ENCODE results near the gene SND1. TPM values are rescaled to one million over a fixed set of nuclear protein-coding genes. Genes with fewer than 3 reads are reported as not detected.

The SND1 gene
- total and polyA plus RNA-seq, 10 of the 15 experiments (the other 5 are each of a cell fraction or from before 2014, with no cell fraction given): 52.4 to 270 (median 146) TPM

- TF ChIP-seq EP300 (IDR thresholded peaks at IDR 0.05; ENCODE audit: borderline replicate concordance in 1 of 2, control insufficient read depth in 1 of 2, low read depth in 2 of 2, low read length in 2 of 2): no peak
- no peak for TF ChIP-seq BCL11A (IDR thresholded peaks at IDR 0.05; ENCODE audit: low read depth, low read length)
- TF ChIP-seq CREM (IDR thresholded peaks at IDR 0.05; ENCODE audit: low read depth): no peak
- TF ChIP-seq ZNF217 (IDR thresholded peaks at IDR 0.05): no peak
- no peak for TF ChIP-seq SIX5 (IDR thresholded peaks at IDR 0.05; ENCODE audit: low read depth, low read length, severe bottlenecking)
- TF ChIP-seq ZSCAN29 (IDR thresholded peaks at IDR 0.05): no peak
- no peak for TF ChIP-seq MEF2B (IDR thresholded peaks at IDR 0.05; ENCODE audit: partially characterized antibody, poor library complexity, severe bottlenecking)
These were observed 210.5 kb downstream of the SND1 start (continued) for GRCh38 chr7:127862525-127862924.

- 100% methylated on average over 3 of the region's 3 CpGs for WGBS (ENCODE audit: insufficient coverage, insufficient replicate concordance, low lambda C conversion rate, missing lambda C conversion rate)
- ChIA-PET POLR2A (no interaction called here), SMC1A (ENCODE audit: uncharacterized antibody, unreplicated experiment) (no interaction called here), CTCF (interaction anchor here (0.6 kb wide), 1 partner anchor 181 kb away, joined by 3 read pairs; no protein-coding TSS in a partner anchor), RAD21 (ENCODE audit: unreplicated experiment) (interaction anchor here (0.6 kb wide), 1 partner anchor 137 kb away, joined by 3 read pairs; no protein-coding TSS in a partner anchor)
- in situ Hi-C loops (cut with MboI) (no loop called here), intact Hi-C loops (cut with micrococcal nuclease; ENCODE audit: unreplicated experiment) (no loop called here)
- Histone ChIP-seq H4K20me1 (ENCODE audit: control insufficient read depth, insufficient read depth) (no peaks in the 10 kb centered on the region), H3K9me3 (replicated peaks; ENCODE audit: control insufficient read depth, insufficient read depth, low read length) (no peaks in the 10 kb centered on the region), H3K36me3 (ENCODE audit: control insufficient read depth in 2 of 2, insufficient read depth in 2 of 2, low read length in 1 of 2) (peaks cover under 1 to 9% of the 10 kb centered on the region in 2 experiments; a peak in 2 of 4 replicates), H3K27ac (ENCODE audit: control insufficient read depth, insufficient read depth) (no peak overlapping the region), H3K79me2 (ENCODE audit: control insufficient read depth, insufficient read depth, low read length) (peaks cover 5% of the 10 kb centered on the region), H3K4me2 (ENCODE audit: control insufficient read depth, insufficient read depth) (no peak overlapping the region), H3K9ac (ENCODE audit: control insufficient read depth, insufficient read depth, low read length) (no peak overlapping the region), H3K4me3 (no peak overlapping the region), H3K4me1 (ENCODE audit: control insufficient read depth, insufficient read depth, low read length) (peaks cover 21% of the 10 kb centered on the region), H3K27me3 (replicated peaks in 1 of 2; ENCODE audit: control insufficient read depth in 2 of 2, insufficient read depth in 2 of 2, low read length in 1 of 2) (no peaks in the 10 kb centered on the region), H2AFZ (ENCODE audit: control insufficient read depth, low read depth, low read length) (no peak overlapping the region)
- no peak for DNase-seq (ENCODE audit: low read depth, low spot score)
- no peak for FAIRE-seq
- ATAC-seq: no peak
- BruUV-seq (replicated peaks): no TSS peak
- TF ChIP-seq BCLAF1 (IDR thresholded peaks at IDR 0.05) (no peak), NKRF (conservative IDR thresholded peaks at IDR 0.05) (no peak), USF2 (IDR thresholded peaks at IDR 0.05; ENCODE audit: borderline replicate concordance, low read depth, low read length) (no peak), SMC3 (IDR thresholded peaks at IDR 0.05; ENCODE audit: borderline replicate concordance, low read length) (no peak), JUND (IDR thresholded peaks at IDR 0.05; ENCODE audit: low read depth, low read length) (no peak), ZBTB11 (CRISPR knock-in tag; IDR thresholded peaks at IDR 0.05) (no peak), RUNX3 (IDR thresholded peaks at IDR 0.05; ENCODE audit: low read length) (no peak)
These were observed 211.1 kb downstream of the SND1 start for GRCh38 chr7:127863082-127863481.

All from GM12878 (cell line).